ENCODE results near the gene SCYGR7.
"Not testable (repeated sequence)": the region's sequence is repeated elsewhere in the genome, so short reads cannot be mapped to it uniquely, and the experiment has no call there.

SCYGR7 gene

GRCh38 chr2:227724394-227725039 is 3.6 kb upstream of the SCYGR7 start, which contains the start of gene SCYGR6:
TSS of gene SCYGR6 (minus strand) at chr2:227724757. CDS start at chr2:227724757, 0 bp downstream.
- Histone ChIP-seq H3K4me3 (IDR thresholded peaks at IDR 0.05; ENCODE audit: insufficient read depth, low read depth, low read length) (no peak within 1 kb of the TSS), H3K79me2 (ENCODE audit: insufficient read depth, low read depth) (no peaks in the 10 kb centered on the region), H3K36me3 (ENCODE audit: insufficient read depth) (no peaks in the 10 kb centered on the region), H4K20me1 (ENCODE audit: insufficient read depth) (no peaks in the 10 kb centered on the region), H3K4me2 (no peak within 1 kb of the TSS), H2AFZ (ENCODE audit: low read depth) (no peak within 1 kb of the TSS), H3K27me3 (ENCODE audit: insufficient read depth, low read depth) (no peaks in the 10 kb centered on the region), H3K9ac (no peak within 1 kb of the TSS), H3K4me1 (ENCODE audit: low read depth, poor library complexity, severe bottlenecking) (no peaks in the 10 kb centered on the region), H3K27ac (no peak within 1 kb of the TSS)
- TF ChIP-seq, protein P1, sequence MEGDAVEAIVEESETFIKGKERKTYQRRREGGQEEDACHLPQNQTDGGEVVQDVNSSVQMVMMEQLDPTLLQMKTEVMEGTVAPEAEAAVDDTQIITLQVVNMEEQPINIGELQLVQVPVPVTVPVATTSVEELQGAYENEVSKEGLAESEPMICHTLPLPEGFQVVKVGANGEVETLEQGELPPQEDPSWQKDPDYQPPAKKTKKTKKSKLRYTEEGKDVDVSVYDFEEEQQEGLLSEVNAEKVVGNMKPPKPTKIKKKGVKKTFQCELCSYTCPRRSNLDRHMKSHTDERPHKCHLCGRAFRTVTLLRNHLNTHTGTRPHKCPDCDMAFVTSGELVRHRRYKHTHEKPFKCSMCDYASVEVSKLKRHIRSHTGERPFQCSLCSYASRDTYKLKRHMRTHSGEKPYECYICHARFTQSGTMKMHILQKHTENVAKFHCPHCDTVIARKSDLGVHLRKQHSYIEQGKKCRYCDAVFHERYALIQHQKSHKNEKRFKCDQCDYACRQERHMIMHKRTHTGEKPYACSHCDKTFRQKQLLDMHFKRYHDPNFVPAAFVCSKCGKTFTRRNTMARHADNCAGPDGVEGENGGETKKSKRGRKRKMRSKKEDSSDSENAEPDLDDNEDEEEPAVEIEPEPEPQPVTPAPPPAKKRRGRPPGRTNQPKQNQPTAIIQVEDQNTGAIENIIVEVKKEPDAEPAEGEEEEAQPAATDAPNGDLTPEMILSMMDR (conservative IDR thresholded peaks at IDR 0.05; ENCODE audit: low read depth, low read length), result no peak

- no peak overlapping the region for H3K4me2 ChIP-seq
- H3K79me2 ChIP-seq (ENCODE audit: insufficient read depth, low read depth), result no peaks in the 10 kb centered on the region
- H3K27ac ChIP-seq, result no peak overlapping the region
- no peak overlapping the region for H2AFZ ChIP-seq (ENCODE audit: low read depth)
- H3K4me1 ChIP-seq (ENCODE audit: low read depth, poor library complexity, severe bottlenecking), result no peaks in the 10 kb centered on the region
- H3K4me3 ChIP-seq (IDR thresholded peaks at IDR 0.05; ENCODE audit: insufficient read depth, low read depth, low read length), result no peak overlapping the region
- H4K20me1 ChIP-seq (ENCODE audit: insufficient read depth), result no peaks in the 10 kb centered on the region
- H3K36me3 ChIP-seq (ENCODE audit: insufficient read depth), result no peaks in the 10 kb centered on the region
- TF ChIP-seq, protein P1 (conservative IDR thresholded peaks at IDR 0.05; ENCODE audit: low read depth, low read length), result no peak
- H3K9ac ChIP-seq, result no peak overlapping the region
- H3K27me3 ChIP-seq (ENCODE audit: insufficient read depth, low read depth), result no peaks in the 10 kb centered on the region
These were observed 11.2 kb downstream of the SCYGR7 start for GRCh38 chr2:227739351-227739750.

- H2AFZ ChIP-seq (ENCODE audit: low read depth); H3K4me3 ChIP-seq (IDR thresholded peaks at IDR 0.05; ENCODE audit: insufficient read depth, low read depth, low read length); H3K36me3 ChIP-seq (ENCODE audit: insufficient read depth); H3K79me2 ChIP-seq (ENCODE audit: insufficient read depth, low read depth); H3K27ac ChIP-seq; H3K9ac ChIP-seq; H4K20me1 ChIP-seq (ENCODE audit: insufficient read depth); H3K4me2 ChIP-seq; H3K27me3 ChIP-seq (ENCODE audit: insufficient read depth, low read depth); H3K4me1 ChIP-seq (ENCODE audit: low read depth, poor library complexity, severe bottlenecking): not testable (repeated sequence)
These were observed 12.6 kb downstream of the SCYGR7 start for GRCh38 chr2:227740705-227741104.

DNA sequence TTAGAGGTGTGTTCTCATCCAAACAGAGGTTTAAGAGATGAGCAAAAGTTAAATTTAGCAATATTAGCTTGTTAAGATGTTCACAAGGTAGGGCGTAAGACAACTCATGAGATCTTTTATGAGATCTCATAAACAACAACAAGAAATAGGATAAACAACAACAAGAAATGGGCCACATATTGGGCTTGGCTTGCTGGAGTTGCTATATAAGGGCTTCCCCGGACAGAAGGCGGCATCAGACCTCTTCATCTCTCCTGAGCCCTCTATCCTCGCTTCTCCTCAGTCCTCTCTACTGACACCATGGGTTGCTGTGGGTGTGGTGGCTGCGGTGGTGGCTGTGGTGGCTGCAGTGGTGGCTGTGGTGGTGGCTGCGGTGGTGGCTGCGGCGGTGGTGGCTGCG is 17.5 kb downstream of the SCYGR7 start, which contains the start of gene SCYGR8:
SCYGR8 (plus strand) TSS at position 301 of the 400 bp plus-strand sequence; CDS start at position 301, 0 bp downstream.
- no peak within 1 kb of the TSS for H3K4me3 ChIP-seq (IDR thresholded peaks at IDR 0.05; ENCODE audit: insufficient read depth, low read depth, low read length)
- no peaks in the 10 kb centered on the region for H4K20me1 ChIP-seq (ENCODE audit: insufficient read depth)
- TF ChIP-seq, protein P1 (conservative IDR thresholded peaks at IDR 0.05; ENCODE audit: low read depth, low read length), result no peak
- no peak within 1 kb of the TSS for H3K4me2 ChIP-seq
- no peaks in the 10 kb centered on the region for H3K36me3 ChIP-seq (ENCODE audit: insufficient read depth)
- H3K9ac ChIP-seq, result no peak within 1 kb of the TSS
- H3K4me1 ChIP-seq (ENCODE audit: low read depth, poor library complexity, severe bottlenecking), result no peaks in the 10 kb centered on the region
- H3K79me2 ChIP-seq (ENCODE audit: insufficient read depth, low read depth), result no peaks in the 10 kb centered on the region
- H3K27me3 ChIP-seq (ENCODE audit: insufficient read depth, low read depth), result no peaks in the 10 kb centered on the region
- H2AFZ ChIP-seq (ENCODE audit: low read depth), result no peak within 1 kb of the TSS
- H3K27ac ChIP-seq, result no peak within 1 kb of the TSS

GRCh38 chr2:227748079-227748478 is 19.9 kb downstream of the SCYGR7 start:
- H3K27ac ChIP-seq, result no peak overlapping the region
- no peak overlapping the region for H3K9ac ChIP-seq

DNA sequence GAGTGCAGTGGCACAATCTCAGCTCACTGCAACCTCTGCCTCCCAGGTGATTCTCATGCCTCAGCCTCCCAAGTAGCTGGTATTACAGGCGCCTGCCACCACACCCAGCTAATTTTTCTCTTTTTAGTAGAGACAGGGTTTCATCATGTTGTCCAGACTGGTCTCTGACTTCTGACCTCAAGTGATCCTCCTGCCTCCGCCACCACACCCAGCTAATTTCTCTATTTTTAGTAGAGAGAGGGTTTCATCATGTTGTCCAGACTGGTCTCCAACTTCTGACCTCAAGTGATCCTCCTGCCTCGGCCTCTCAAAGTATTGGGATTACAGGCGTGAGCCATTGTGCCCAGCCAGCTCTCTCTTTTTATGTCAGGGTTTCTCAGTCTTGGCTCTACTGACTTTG is 28.1 kb downstream of the SCYGR7 start:
- H3K27ac ChIP-seq; H3K36me3 ChIP-seq (ENCODE audit: insufficient read depth); H3K27me3 ChIP-seq (ENCODE audit: insufficient read depth, low read depth); H3K4me1 ChIP-seq (ENCODE audit: low read depth, poor library complexity, severe bottlenecking); H3K4me2 ChIP-seq; H4K20me1 ChIP-seq (ENCODE audit: insufficient read depth); H2AFZ ChIP-seq (ENCODE audit: low read depth); H3K9ac ChIP-seq; H3K4me3 ChIP-seq (IDR thresholded peaks at IDR 0.05; ENCODE audit: insufficient read depth, low read depth, low read length); H3K79me2 ChIP-seq (ENCODE audit: insufficient read depth, low read depth): not testable (repeated sequence)

More at GRCh38 chr2:227748079-227748478, 19.9 kb downstream of the SCYGR7 start:
- H3K4me3 ChIP-seq (IDR thresholded peaks at IDR 0.05; ENCODE audit: insufficient read depth, low read depth, low read length), result no peak overlapping the region
- no peaks in the 10 kb centered on the region for H3K36me3 ChIP-seq (ENCODE audit: insufficient read depth)
- H3K27me3 ChIP-seq (ENCODE audit: insufficient read depth, low read depth), result no peaks in the 10 kb centered on the region
- no peaks in the 10 kb centered on the region for H4K20me1 ChIP-seq (ENCODE audit: insufficient read depth)
- no peak overlapping the region for H2AFZ ChIP-seq (ENCODE audit: low read depth)
- H3K79me2 ChIP-seq (ENCODE audit: insufficient read depth, low read depth), result no peaks in the 10 kb centered on the region
- no peak overlapping the region for H3K4me2 ChIP-seq
- no peaks in the 10 kb centered on the region for H3K4me1 ChIP-seq (ENCODE audit: low read depth, poor library complexity, severe bottlenecking)
- TF ChIP-seq, protein P1 (conservative IDR thresholded peaks at IDR 0.05; ENCODE audit: low read depth, low read length), result no peak

All from KMS-11 (cell line).